ENCODE results near the gene ALMS1.
"Not testable (repeated sequence)": the region's sequence is repeated elsewhere in the genome, so short reads cannot be mapped to it uniquely, and the experiment has no call there.

ALMS1 gene

GRCh38 chr2:73448856-73449255 is 63.2 kb downstream of the ALMS1 start:
- TF ChIP-seq CTCF (IDR thresholded peaks at IDR 0.05; ENCODE audit: low read depth, low read length, missing control alignments), result no peak
- no peak overlapping the region for H3K4me3 ChIP-seq (ENCODE audit: low read depth, low read length)
- in situ Hi-C loops (cut with HindIII; ENCODE audit: low sequenced_read_pairs), result no loop called here
- DNase-seq (ENCODE audit: low read depth), result no peak

DNA sequence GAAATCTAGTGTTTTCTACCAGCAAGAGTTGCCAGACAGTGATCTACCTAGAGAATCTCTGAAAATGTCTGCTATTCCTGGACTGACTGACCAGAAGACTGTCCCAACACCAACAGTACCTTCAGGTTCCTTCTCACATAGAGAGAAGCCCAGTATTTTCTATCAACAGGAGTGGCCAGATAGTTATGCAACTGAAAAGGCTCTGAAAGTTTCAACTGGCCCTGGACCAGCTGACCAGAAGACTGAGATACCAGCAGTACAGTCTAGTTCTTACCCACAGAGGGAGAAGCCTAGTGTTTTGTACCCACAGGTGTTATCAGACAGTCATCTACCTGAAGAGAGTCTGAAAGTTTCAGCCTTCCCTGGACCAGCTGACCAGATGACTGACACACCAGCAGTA is 63.8 kb downstream of the ALMS1 start:
- no peak for TF ChIP-seq CTCF (IDR thresholded peaks at IDR 0.05; ENCODE audit: low read depth, low read length, missing control alignments)
- no peak for DNase-seq (ENCODE audit: low read depth)
- in situ Hi-C loops (cut with HindIII; ENCODE audit: low sequenced_read_pairs), result no loop called here
- no peak overlapping the region for H3K4me3 ChIP-seq (ENCODE audit: low read depth, low read length)

GRCh38 chr2:73451263-73451972 is 65.8 kb downstream of the ALMS1 start:
- no peak for TF ChIP-seq CTCF (IDR thresholded peaks at IDR 0.05; ENCODE audit: low read depth, low read length, missing control alignments)
- DNase-seq (ENCODE audit: low read depth), result no peak
- in situ Hi-C loops (cut with HindIII; ENCODE audit: low sequenced_read_pairs), result no loop called here
- H3K4me3 ChIP-seq (ENCODE audit: low read depth, low read length), result no peak overlapping the region

DNA sequence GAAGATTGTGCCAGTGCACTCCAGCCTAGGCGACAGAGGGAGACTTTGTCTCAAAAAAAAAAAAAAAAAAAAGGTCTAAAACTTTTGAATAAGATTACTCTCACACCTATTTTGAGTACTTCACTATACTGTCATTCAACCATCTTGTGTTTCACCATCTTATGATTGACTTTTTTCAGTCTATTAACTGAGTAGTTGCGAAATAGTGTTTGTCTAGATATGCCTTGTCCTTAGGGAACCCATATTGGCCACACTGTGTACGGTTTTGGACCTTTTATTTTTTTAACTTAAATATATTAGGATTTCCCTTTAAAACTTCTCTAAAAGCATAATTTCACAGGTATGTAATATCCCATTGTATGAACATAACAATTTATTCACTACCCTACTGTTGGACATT is 72.3 kb downstream of the ALMS1 start:
- in situ Hi-C loops (cut with HindIII; ENCODE audit: low sequenced_read_pairs), result no loop called here
- DNase-seq (ENCODE audit: low read depth), result no peak
- TF ChIP-seq CTCF (IDR thresholded peaks at IDR 0.05; ENCODE audit: low read depth, low read length, missing control alignments), result no peak
- no peak overlapping the region for H3K4me3 ChIP-seq (ENCODE audit: low read depth, low read length)

DNA sequence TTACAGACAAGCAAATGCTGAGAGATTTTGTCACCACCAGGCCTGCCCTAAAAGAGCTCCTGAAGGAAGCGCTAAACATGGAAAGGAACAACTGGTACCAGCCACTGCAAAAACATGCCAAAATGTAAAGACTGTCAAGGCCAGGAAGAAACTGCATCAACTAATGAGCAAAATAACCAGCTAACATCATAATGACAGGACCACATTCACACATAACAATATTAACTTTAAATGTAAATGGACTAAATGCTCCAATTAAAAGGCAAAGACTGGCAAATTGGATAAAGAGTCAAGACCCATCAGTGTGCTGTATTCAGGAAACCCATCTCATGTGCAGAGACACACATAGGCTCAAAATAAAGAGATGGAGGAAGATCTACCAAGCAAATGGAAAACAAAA is 76.8 kb downstream of the ALMS1 start:
- in situ Hi-C loops (cut with HindIII; ENCODE audit: low sequenced_read_pairs); DNase-seq (ENCODE audit: low read depth); H3K4me3 ChIP-seq (ENCODE audit: low read depth, low read length): not testable (repeated sequence)

- DNase-seq (ENCODE audit: low read depth), result no peak
- H3K4me3 ChIP-seq (ENCODE audit: low read depth, low read length), result no peak overlapping the region
- TF ChIP-seq CTCF (IDR thresholded peaks at IDR 0.05; ENCODE audit: low read depth, low read length, missing control alignments), result no peak
- in situ Hi-C loops (cut with HindIII; ENCODE audit: low sequenced_read_pairs), result no loop called here
These were observed 82.7 kb downstream of the ALMS1 start for GRCh38 chr2:73468376-73468775.

DNA sequence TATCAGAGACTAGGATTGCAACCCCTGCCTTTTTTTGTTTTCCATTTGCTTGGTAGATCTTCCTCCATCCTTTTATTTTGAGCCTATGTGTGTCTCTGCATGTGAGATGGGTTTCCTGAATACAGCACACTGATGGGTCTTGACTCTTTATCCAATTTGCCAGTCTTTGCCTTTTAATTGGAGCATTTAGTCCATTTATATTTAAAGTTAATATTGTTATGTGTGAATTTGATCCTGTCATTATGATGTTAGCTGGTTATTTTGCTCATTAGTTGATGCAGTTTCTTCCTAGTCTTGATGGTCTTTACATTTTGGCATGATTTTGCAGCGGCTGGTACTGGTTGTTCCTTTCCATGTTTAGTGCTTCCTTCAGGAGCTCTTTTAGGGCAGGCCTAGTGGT is 98.2 kb downstream of the ALMS1 start:
- in situ Hi-C loops (cut with HindIII; ENCODE audit: low sequenced_read_pairs); DNase-seq (ENCODE audit: low read depth); H3K4me3 ChIP-seq (ENCODE audit: low read depth, low read length): not testable (repeated sequence)
